Mesodermal cell (in vitro differentiated cells): ENCODE measurements around the gene NMUR2. TPM values are rescaled to one million over a fixed set of nuclear protein-coding genes. Genes with fewer than 3 reads are reported as not detected.

Experiments
- H3K27ac ChIP-seq: 2 replicates; pipeline ENCODE4 v1.7.0; 2013; ENCODE audit warnings: mild to moderate bottlenecking, low read depth, low read length, moderate library complexity; ENCODE audit not compliant: severe bottlenecking
- H3K36me3 ChIP-seq: 2 replicates; pipeline ENCODE4 v1.7.1; 2013; ENCODE audit warnings: mild to moderate bottlenecking, low read length, moderate library complexity; ENCODE audit not compliant: control insufficient read depth, insufficient read depth
- H3K4me1 ChIP-seq: one replicate; pipeline ENCODE4 v1.7.1; 2013; ENCODE audit warnings: mild to moderate bottlenecking, low read length; ENCODE audit not compliant: insufficient read depth, control insufficient read depth, poor library complexity, severe bottlenecking
- H3K4me3 ChIP-seq: 2 replicates; pipeline ENCODE4 v1.7.0; 2013; ENCODE audit warnings: low read length, control low read depth, mild to moderate bottlenecking; ENCODE audit not compliant: insufficient read depth, poor library complexity, severe bottlenecking; ENCODE audit errors: extremely low read depth
- H3K9me3 ChIP-seq: 2 replicates; pipeline ENCODE4 v1.7.1; 2013; ENCODE audit warnings: mild to moderate bottlenecking, low read length, moderate library complexity; ENCODE audit not compliant: control insufficient read depth
- WGBS, 2 experiments: methylation state at CpG; one replicate each; pipeline ENCODE4 v1.1.5; 2013; ENCODE audit warnings: missing lambda C conversion rate in 2 of 2; ENCODE audit not compliant: insufficient coverage in 2 of 2; 5-methylcytosine and 5-hydroxymethylcytosine counted together
- polyA plus RNA-seq, 2 experiments: library from polyadenylated mRNA; stranded (reverse); fragments of 50-300 nt; gene quantifications; one replicate each; pipeline ENCODE4 v1.2.3, GENCODE V29; 2013

Gene NMUR2
- not detected for polyA plus RNA-seq (2013, experiment 1 of 2)
- 0.20 TPM for polyA plus RNA-seq (2013, experiment 2 of 2)

DNA sequence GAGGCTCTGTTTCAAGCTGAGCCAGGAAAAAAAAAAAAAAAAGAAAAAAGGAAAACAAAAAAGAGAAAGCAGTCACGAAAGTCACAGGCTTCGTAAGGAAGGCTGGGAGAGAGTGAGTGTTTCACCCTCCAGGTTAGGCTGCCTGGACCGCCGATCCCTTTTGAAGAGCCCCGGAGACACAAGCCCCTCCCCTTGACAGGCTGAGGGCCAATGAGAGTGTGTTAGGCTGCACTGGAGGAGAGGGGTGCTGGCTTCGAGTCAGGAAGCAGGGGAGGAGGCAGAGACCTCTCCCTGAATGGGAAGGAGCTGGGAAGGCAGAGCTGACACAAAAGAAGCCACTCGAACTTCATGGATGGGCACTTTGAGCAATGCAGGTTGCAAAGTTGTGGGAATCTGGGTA is at the start of gene NMUR2:
Gene NMUR2, minus strand, starts transcription at position 135 of the 400 bp plus-strand sequence. CDS start 166 bp downstream, outside the sequence.
- no peaks in the 10 kb centered on the region for H3K36me3 ChIP-seq
- no peak within 1 kb of the TSS for H3K4me3 ChIP-seq
- peaks cover 4% of the 10 kb centered on the region for H3K4me1 ChIP-seq
- H3K9me3 ChIP-seq, result no peaks in the 10 kb centered on the region
- 23 to 37% methylated on average over 6 to 7 of the region's 7 CpGs for WGBS, 2 experiments
- no peak within 1 kb of the TSS for H3K27ac ChIP-seq

DNA sequence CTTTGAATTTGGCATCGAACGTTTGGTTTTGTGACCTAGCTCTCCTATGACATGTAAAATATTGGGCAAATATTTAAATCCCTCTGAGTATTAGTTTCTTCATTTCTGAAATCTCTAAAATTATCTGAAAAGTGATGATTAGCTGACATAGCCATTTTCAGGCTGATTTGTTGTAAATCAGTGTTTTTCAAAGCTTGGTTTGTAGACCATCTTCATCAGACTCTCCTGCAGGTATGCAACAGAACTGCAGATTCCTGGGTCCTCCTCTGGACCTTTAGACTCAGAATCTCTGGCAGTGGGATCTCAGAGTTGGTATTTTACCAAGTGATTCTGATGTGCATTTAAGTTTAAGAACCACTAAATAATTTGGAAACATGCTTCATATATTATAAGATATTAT is 38.9 kb upstream of the NMUR2 start:
- no CpG with 5 or more reads among the region's 2 CpGs for WGBS, 2 experiments
- no peaks in the 10 kb centered on the region for H3K9me3 ChIP-seq
- no peak overlapping the region for H3K4me3 ChIP-seq
- H3K4me1 ChIP-seq, result no peaks in the 10 kb centered on the region
- no peaks in the 10 kb centered on the region for H3K36me3 ChIP-seq
- H3K27ac ChIP-seq, result no peak overlapping the region

DNA sequence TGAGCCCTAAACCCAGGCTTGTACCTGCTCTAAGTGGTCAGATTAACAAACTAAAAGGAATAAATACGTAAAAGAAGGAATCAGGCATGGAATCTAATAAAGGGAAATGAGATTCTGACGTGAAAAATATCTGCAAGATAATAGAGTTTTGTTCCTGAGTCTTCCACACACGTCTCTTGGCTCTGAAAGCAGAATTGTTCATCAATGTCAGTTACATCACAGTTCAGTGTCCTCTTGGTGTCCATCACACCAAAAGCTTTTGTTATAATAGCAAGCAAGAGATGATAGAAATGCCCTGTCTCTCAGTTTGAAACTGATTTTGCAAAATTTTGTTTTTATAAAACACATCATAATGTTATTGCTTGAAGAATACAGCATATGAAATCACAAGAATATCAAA is 34.7 kb upstream of the NMUR2 start:
- Histone ChIP-seq H3K36me3 (no peaks in the 10 kb centered on the region), H3K9me3 (no peaks in the 10 kb centered on the region), H3K4me3 (no peak overlapping the region), H3K27ac (no peak overlapping the region), H3K4me1 (no peaks in the 10 kb centered on the region)
- WGBS, 2 experiments, result 75 to 86% methylated on average over 1 to 2 of the region's 3 CpGs

GRCh38 chr5:152437866-152438265 is 32.8 kb upstream of the NMUR2 start:
- H3K4me1 ChIP-seq, result no peaks in the 10 kb centered on the region
- no peak overlapping the region for H3K27ac ChIP-seq
- H3K36me3 ChIP-seq, result no peaks in the 10 kb centered on the region
- no peaks in the 10 kb centered on the region for H3K9me3 ChIP-seq
- no peak overlapping the region for H3K4me3 ChIP-seq
- 22 to 36% methylated on average over 3 of the region's 3 CpGs for WGBS, 2 experiments

- 67 to 100% methylated on average over 1 of the region's 3 CpGs for WGBS, 2 experiments
Observed at GRCh38 chr5:152427721-152428120, 22.6 kb upstream of the NMUR2 start.

DNA sequence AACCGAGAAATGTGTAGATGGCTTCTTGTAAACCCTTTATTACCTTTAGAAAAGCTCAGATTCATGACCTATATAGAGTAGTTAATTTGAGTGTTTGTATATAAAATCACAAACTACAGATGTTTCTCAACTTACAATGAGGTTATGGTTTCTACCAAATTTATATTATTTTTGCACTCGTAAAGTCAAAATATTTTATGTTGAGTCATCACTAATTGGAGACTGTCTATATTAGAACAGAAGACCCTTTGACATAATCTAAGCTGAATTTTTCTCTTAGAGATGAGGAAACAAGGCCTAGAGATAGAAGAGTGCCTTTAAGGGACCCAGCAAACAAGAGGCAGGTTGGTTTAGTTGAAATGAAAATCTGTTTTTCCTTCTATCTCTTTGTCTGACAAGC is 20.0 kb upstream of the NMUR2 start:
- Histone ChIP-seq H3K27ac (no peak overlapping the region), H3K4me3 (no peak overlapping the region), H3K9me3 (no peaks in the 10 kb centered on the region), H3K36me3 (no peaks in the 10 kb centered on the region), H3K4me1 (no peaks in the 10 kb centered on the region)
- WGBS, 2 experiments, result no CpG with 5 or more reads among the region's 2 CpGs

More at GRCh38 chr5:152427721-152428120, 22.6 kb upstream of the NMUR2 start:
- no peaks in the 10 kb centered on the region for H3K36me3 ChIP-seq
- H3K4me3 ChIP-seq, result no peak overlapping the region
- H3K4me1 ChIP-seq, result no peaks in the 10 kb centered on the region
- no peak overlapping the region for H3K27ac ChIP-seq
- no peaks in the 10 kb centered on the region for H3K9me3 ChIP-seq

GRCh38 chr5:152424501-152424900 is 19.4 kb upstream of the NMUR2 start:
- Histone ChIP-seq H3K36me3 (no peaks in the 10 kb centered on the region), H3K4me3 (no peak overlapping the region), H3K9me3 (no peaks in the 10 kb centered on the region), H3K27ac (no peak overlapping the region), H3K4me1 (no peaks in the 10 kb centered on the region)
- WGBS, 2 experiments, result no CpG with 5 or more reads among the region's 2 CpGs

DNA sequence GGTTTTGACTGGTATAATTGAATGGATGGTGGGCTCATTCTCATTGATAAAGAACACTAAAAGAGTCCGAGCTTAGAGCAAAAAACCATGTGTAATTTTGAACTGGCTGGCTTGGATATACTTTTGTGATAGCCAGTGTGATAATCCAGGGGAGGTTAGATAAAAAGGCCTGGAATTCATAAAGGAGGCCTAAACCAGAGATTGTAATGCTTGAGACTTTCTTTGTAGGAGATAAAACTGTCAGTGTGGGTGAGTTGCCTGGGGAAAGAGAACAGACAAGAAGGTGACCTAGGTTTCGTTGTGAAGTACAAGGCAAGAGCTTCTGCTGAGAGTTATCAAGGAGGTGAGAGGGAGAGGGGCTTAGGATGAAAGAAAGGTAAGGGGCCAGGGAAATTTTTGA is 17.0 kb upstream of the NMUR2 start:
- Histone ChIP-seq H3K9me3 (no peaks in the 10 kb centered on the region), H3K4me1 (no peaks in the 10 kb centered on the region), H3K36me3 (no peaks in the 10 kb centered on the region), H3K27ac (no peak overlapping the region), H3K4me3 (no peak overlapping the region)
- 91 to 95% methylated on average over 2 of the region's 2 CpGs for WGBS, 2 experiments

- Histone ChIP-seq H3K4me3 (no peak overlapping the region), H3K36me3 (no peaks in the 10 kb centered on the region), H3K4me1 (no peaks in the 10 kb centered on the region), H3K27ac (no peak overlapping the region), H3K9me3 (no peaks in the 10 kb centered on the region)
- WGBS, 2 experiments, result no CpG with 5 or more reads among the region's 1 CpG
Observed at GRCh38 chr5:152412129-152412528, 7.0 kb upstream of the NMUR2 start.

DNA sequence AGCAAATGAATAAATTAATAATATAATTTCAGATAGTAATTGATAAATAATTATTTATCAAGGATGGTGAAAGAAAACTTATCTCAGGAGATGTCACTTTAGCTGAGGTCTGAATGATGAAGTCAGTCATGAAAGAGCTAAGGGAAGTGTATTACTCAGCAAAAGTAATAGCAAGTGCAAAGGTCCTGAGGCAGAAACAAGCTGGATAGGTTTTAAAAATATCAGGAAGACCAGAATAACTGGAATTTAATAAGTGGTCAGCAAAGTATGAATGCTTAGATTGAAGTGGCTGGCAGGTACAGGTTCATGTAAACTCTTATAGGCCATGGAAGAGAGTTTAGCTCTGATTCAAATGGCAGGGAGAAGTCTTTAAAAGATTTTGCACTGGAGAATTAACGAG is 1.0 kb upstream of the NMUR2 start:
- H3K4me3 ChIP-seq, result no peak overlapping the region
- H3K27ac ChIP-seq, result no peak overlapping the region
- no peaks in the 10 kb centered on the region for H3K9me3 ChIP-seq
- 88 to 92% methylated on average over 1 of the region's 1 CpG for WGBS, 2 experiments
- H3K4me1 ChIP-seq, result peaks cover 4% of the 10 kb centered on the region
- no peaks in the 10 kb centered on the region for H3K36me3 ChIP-seq

GRCh38 chr5:152404494-152404893 is 585 bp downstream of the NMUR2 start:
- no peak overlapping the region for H3K27ac ChIP-seq
- 94 to 96% methylated on average over 17 to 21 of the region's 23 CpGs for WGBS, 2 experiments
- H3K9me3 ChIP-seq, result no peaks in the 10 kb centered on the region
- no peak overlapping the region for H3K4me3 ChIP-seq
- no peaks in the 10 kb centered on the region for H3K36me3 ChIP-seq
- peaks cover 4% of the 10 kb centered on the region for H3K4me1 ChIP-seq
